GM18508 (cell line): ENCODE results near the gene RAB15.

ENCODE experiments used
- ATAC-seq: cut with Tn5 transposase; IDR thresholded peaks from one replicate; pipeline ENCODE4 v1.9.1; 2021; ENCODE audit warnings: moderate number of reproducible peaks; ENCODE audit not compliant: insufficient read depth, unreplicated experiment

The RAB15 gene

GRCh38 chr14:64939817-64940190 is 32.3 kb downstream of the RAB15 start:
- no peak for ATAC-seq

GRCh38 chr14:64938972-64939816 is 32.9 kb downstream of the RAB15 start:
- ATAC-seq, result no peak

GRCh38 chr14:64937821-64938193 is 34.3 kb downstream of the RAB15 start:
- ATAC-seq, result no peak

- no peak for ATAC-seq
Measured at GRCh38 chr14:64937171-64937820, 34.8 kb downstream of the RAB15 start.

GRCh38 chr14:64935508-64935907 is 36.6 kb downstream of the RAB15 start:
- ATAC-seq, result no peak

- ATAC-seq, result no peak
Measured at GRCh38 chr14:64934338-64934929, 37.7 kb downstream of the RAB15 start.

- ATAC-seq, result no peak
Measured at GRCh38 chr14:64932231-64932630, 39.9 kb downstream of the RAB15 start.

- no peak for ATAC-seq
Measured at GRCh38 chr14:64931123-64931522, 41.0 kb downstream of the RAB15 start.

- ATAC-seq, result no peak
Measured at GRCh38 chr14:64930085-64930843, 41.9 kb downstream of the RAB15 start.

GRCh38 chr14:64929014-64929359 is 43.1 kb downstream of the RAB15 start:
- ATAC-seq, result no peak

- ATAC-seq, result no peak
Measured at GRCh38 chr14:64928239-64929013, 43.7 kb downstream of the RAB15 start.

GRCh38 chr14:64927031-64927430 is 45.1 kb downstream of the RAB15 start:
- ATAC-seq, result no peak

GRCh38 chr14:64926398-64926995 is 45.6 kb downstream of the RAB15 start:
- no peak for ATAC-seq

- ATAC-seq, result no peak
Measured at GRCh38 chr14:64923015-64923414, 49.1 kb downstream of the RAB15 start.

GRCh38 chr14:64920465-64920864 is 51.7 kb downstream of the RAB15 start:
- ATAC-seq, result no peak

GRCh38 chr14:64919618-64920017 is 52.5 kb downstream of the RAB15 start:
- ATAC-seq, result no peak

- no peak for ATAC-seq
Measured at GRCh38 chr14:64919215-64919614, 52.9 kb downstream of the RAB15 start.

GRCh38 chr14:64918216-64918615 is 53.9 kb downstream of the RAB15 start:
- ATAC-seq, result no peak

- ATAC-seq, result no peak
Measured at GRCh38 chr14:64915797-64916196, 56.3 kb downstream of the RAB15 start.

- no peak for ATAC-seq
Measured at GRCh38 chr14:64915029-64915424, 57.1 kb downstream of the RAB15 start.
